K562 (cell line): Measurements from ENCODE around the gene PAX8. TPM values are rescaled to one million over a fixed set of nuclear protein-coding genes. Genes with fewer than 3 reads are reported as not detected.
"Not testable (repeated sequence)": the region's sequence is repeated elsewhere in the genome, so short reads cannot be mapped to it uniquely, and the experiment has no call there.

ENCODE experiments used
- ATAC-seq: fragments of 200-7000 bp; cut with Tn5 transposase; 3 replicates; pipeline ENCODE4 v1.9.1; 2020; ENCODE audit warnings: moderate library complexity
- BruUV-seq: library from RNA; stranded (reverse); fragments of 400-500 nt; replicated peaks from 2 replicates; lab custom pipeline; 2021; lab: Mats Ljungman, UMichigan
- CTCF ChIA-PET: fragments of 300-600 bp; formaldehyde crosslinking; extraction: SDS; loops from one replicate; lab custom pipeline; 2021; ENCODE audit warnings: low intra/inter-chr PET ratio; lab: Yijun Ruan, JAX
- POLR2A ChIA-PET: fragments of 300-600, 350-650 bp; sonication (Branson Sonifier 250); formaldehyde crosslinking; extraction: SDS; loops from one replicate; lab custom pipeline; 2021; ENCODE audit warnings: antibody characterized with exemption, inconsistent platforms; lab: Yijun Ruan, JAX
- DNase-seq, 4 experiments: peaks; one replicate each; pipeline versions ENCODE4 v3.0.0 to v3.0.0-alpha.2; 2011 to 2018; ENCODE audit warnings: low spot score in 3 of 4, mixed read lengths in 3 of 4; ENCODE audit errors: extremely low read depth in 1 of 4
- FAIRE-seq: peaks from 2 replicates; lab custom pipeline; 2011; peaks lifted over from hg19 to GRCh38; lab: Jason Lieb, UNC
- H2AFZ ChIP-seq: 2 replicates; pipeline ENCODE4 v1.6.0; 2011; ENCODE audit warnings: low read depth, low read length, control low read depth, inconsistent platforms
- H3K27ac ChIP-seq: fragments of 200-600 bp; 3 replicates; pipeline ENCODE4 v1.8.0; 2011; ENCODE audit warnings: low read depth, mild to moderate bottlenecking, control low read depth, inconsistent platforms, low read length, moderate library complexity, mixed read lengths; ENCODE audit errors: extremely low read depth
- H3K27me3 ChIP-seq, 2 experiments: fragments of 300-600 bp in 1 of 2; 2 replicates in 1 of 2; 3 replicates in 1 of 2; pipeline versions ENCODE4 v1.6.0 to v1.8.0; 2011; ENCODE audit warnings: inconsistent platforms in 2 of 2, low read length in 2 of 2, mild to moderate bottlenecking in 1 of 2, mixed read lengths in 1 of 2, moderate library complexity in 1 of 2; ENCODE audit not compliant: control insufficient read depth in 2 of 2, insufficient read depth in 2 of 2
- H3K36me3 ChIP-seq: fragments of 300-600 bp; 3 replicates; pipeline ENCODE4 v1.8.0; 2011; ENCODE audit warnings: mild to moderate bottlenecking, low read length, inconsistent platforms; ENCODE audit not compliant: control insufficient read depth, insufficient read depth
- H3K4me1 ChIP-seq, 2 experiments: fragments of 200-600 bp in 1 of 2; replicated peaks in 1 of 2; 2 replicates in 1 of 2; 3 replicates in 1 of 2; pipeline versions ENCODE4 v1.5.1 to v1.8.0; 2011; ENCODE audit warnings: inconsistent platforms in 2 of 2, low read length in 2 of 2, mild to moderate bottlenecking in 1 of 2, mixed read lengths in 1 of 2, moderate library complexity in 1 of 2; ENCODE audit not compliant: control insufficient read depth in 2 of 2, insufficient read depth in 2 of 2
- H3K4me2 ChIP-seq: 2 replicates; pipeline ENCODE4 v1.6.1; 2011; ENCODE audit warnings: low read length, control low read depth, inconsistent platforms, mixed read lengths; ENCODE audit not compliant: insufficient read depth
- H3K4me3 ChIP-seq: fragments of 200-600 bp; sonication (generic), shearing (Covaris generic); 2 replicates; pipeline ENCODE4 v1.5.1; 2016; ENCODE audit warnings: control low read depth, inconsistent platforms
- H3K79me2 ChIP-seq: fragments of 200-600 bp; 3 replicates; pipeline ENCODE4 v1.8.0; 2011; ENCODE audit warnings: low read length, inconsistent platforms; ENCODE audit not compliant: control insufficient read depth, insufficient read depth
- H3K9ac ChIP-seq, 2 experiments: 2 replicates each; pipeline versions ENCODE4 v1.6.0 to v1.6.1; 2011; ENCODE audit warnings: low read depth in 2 of 2, low read length in 2 of 2, control low read depth in 1 of 2, inconsistent platforms in 1 of 2, mild to moderate bottlenecking in 1 of 2, mixed read lengths in 1 of 2; ENCODE audit not compliant: insufficient read depth in 1 of 2
- H3K9me1 ChIP-seq: one replicate; pipeline ENCODE4 v1.6.0; 2011; ENCODE audit warnings: inconsistent platforms, mild to moderate bottlenecking, low read length, moderate library complexity; ENCODE audit not compliant: control insufficient read depth, insufficient read depth
- H3K9me3 ChIP-seq: replicated peaks from 2 replicates; pipeline ENCODE4 v1.5.1; 2011; ENCODE audit warnings: low read depth, low read length, inconsistent platforms; ENCODE audit not compliant: control insufficient read depth, insufficient read depth
- H4K20me1 ChIP-seq: replicated peaks from 2 replicates; pipeline ENCODE4 v1.6.1; 2011; ENCODE audit warnings: low read length, inconsistent platforms, mixed read lengths; ENCODE audit not compliant: control insufficient read depth, insufficient read depth
- GABPA ChIP-seq: fragments of 200-800 bp; sonication (Bioruptor generic); conservative IDR thresholded peaks from 2 replicates; pipeline ENCODE4 v1.6.1; 2016; ENCODE audit warnings: low read depth, missing genetic modification characterization, missing compliant biosample characterization
- MLLT1 ChIP-seq, 2 experiments: fragments of 450-650 bp; IDR thresholded peaks; 2 replicates each; pipeline ENCODE4 v1.6.1; 2016
- SPI1 ChIP-seq: IDR thresholded peaks from 2 replicates; pipeline ENCODE4 v1.6.1; 2011; ENCODE audit warnings: low read depth, low read length, control low read depth, borderline replicate concordance
- ZNF121 ChIP-seq: sonication (generic); formaldehyde crosslinking; conservative IDR thresholded peaks from 2 replicates; pipeline ENCODE4 v1.8.0; 2022; ENCODE audit warnings: missing genetic modification reagents
- ZNF707 ChIP-seq: fragments of 250-450 bp; sonication (Bioruptor Pico); conservative IDR thresholded peaks from 2 replicates; pipeline ENCODE4 v1.8.0; 2022; ENCODE audit warnings: inconsistent platforms, mild to moderate bottlenecking, moderate library complexity
- WGBS: fragments of 100-300 bp; shearing (Covaris generic); methylation state at CpG from one replicate; pipeline ENCODE4 v1.1.6; 2016; ENCODE audit warnings: low coverage, mixed read lengths; ENCODE audit not compliant: insufficient coverage; ENCODE audit errors: missing lambda C conversion rate; 5-methylcytosine and 5-hydroxymethylcytosine counted together
- in situ Hi-C: fragments of 300-500 bp; cut with MboI; formaldehyde crosslinking; loops from 4 replicates; pipeline ENCODE4 v1.15.0; 2018; ENCODE audit warnings: inconsistent platforms, mixed read lengths
- intact Hi-C: fragments of 100-400 bp; cut with micrococcal nuclease; formaldehyde crosslinking; loops from 2 replicates; pipeline ENCODE4 v1.14.2; 2022
- polyA plus RNA-seq, 8 experiments: library from polyadenylated mRNA; depleted of rRNA in 4 of 8; stranded (reverse) in 5 of 8; unstranded in 3 of 8; fragments of >200 nt; fragmentation: Nextera tagmentation in 2 of 8; fragmentation: Illumina TruSeq in 1 of 8; extraction: Ambion mirVana in 2 of 8; extraction: Trizol in 1 of 8; gene quantifications; 2 replicates each; pipeline versions ENCODE4 v1.2.1 to v1.2.3, GENCODE V29; 2011 to 2014; ENCODE audit warnings: inconsistent platforms in 1 of 8, missing spikeins in 1 of 8
- total RNA-seq, 7 experiments: library from RNA; depleted of rRNA in 6 of 7; stranded (reverse); fragments of >200 nt in 6 of 7; fragmentation: Illumina TruSeq in 2 of 7; extraction: Trizol in 2 of 7; gene quantifications; 2 replicates each; pipeline versions ENCODE4 v1.2.1 to v1.2.3, GENCODE V29; 2011 to 2021; ENCODE audit warnings: low replicate concordance in 1 of 7

The PAX8 gene
- total and polyA plus RNA-seq, 9 of the 15 experiments (the other 6 are each of a cell fraction or from before 2014, with no cell fraction given) = 0.13 to 2.1 (median 0.51) TPM

- no peak for DNase-seq
- no peaks in the 10 kb centered on the region for H3K9me3 ChIP-seq
- H3K27me3 ChIP-seq = peaks cover 0 to 11% of the 10 kb centered on the region in 2 experiments; a peak in 3 of 5 replicates
- intact Hi-C loops = no loop called here
- no peak overlapping the region for H3K4me3 ChIP-seq
- BruUV-seq = no TSS peak
- H3K9me1 ChIP-seq = no peaks in the 10 kb centered on the region
- WGBS = 5% methylated on average over 3 of the region's 3 CpGs
- no peak for ATAC-seq
- no peaks in the 10 kb centered on the region for H4K20me1 ChIP-seq
- peaks cover 0 to 4% of the 10 kb centered on the region in 2 experiments; a peak in 2 of 5 replicates for H3K4me1 ChIP-seq
- CTCF ChIA-PET = no interaction called here
- no peak overlapping the region for H3K27ac ChIP-seq
- no peaks in the 10 kb centered on the region for H3K79me2 ChIP-seq
- in situ Hi-C loops = no loop called here
- FAIRE-seq = no peak
- no peaks in the 10 kb centered on the region for H3K36me3 ChIP-seq
- POLR2A ChIA-PET = no interaction called here
- no peak overlapping the region for H3K9ac ChIP-seq
- H2AFZ ChIP-seq = no peak overlapping the region
- H3K4me2 ChIP-seq = no peak overlapping the region
- TF ChIP-seq MLLT1 (IDR thresholded peaks at IDR 0.05) = no peak
- no peak for TF ChIP-seq SPI1
- no peak for TF ChIP-seq GABPA (tag)
- TF ChIP-seq ZNF707 = no peak
- TF ChIP-seq ZNF121 = no peak
- TF ChIP-seq, all 486 proteins: peak for 0
Measured at GRCh38 chr2:113328043-113328442, 49.3 kb upstream of the PAX8 start.

GRCh38 chr2:113325161-113325731 is 46.5 kb upstream of the PAX8 start:
- H2AFZ ChIP-seq, FAIRE-seq, H3K9me1 ChIP-seq, BruUV-seq, in situ Hi-C loops, H3K9me3 ChIP-seq, ATAC-seq, H3K4me1 ChIP-seq, intact Hi-C loops, H3K79me2 ChIP-seq, H3K27ac ChIP-seq, H4K20me1 ChIP-seq, H3K36me3 ChIP-seq, H3K9ac ChIP-seq, CTCF ChIA-PET, DNase-seq, H3K4me3 ChIP-seq, POLR2A ChIA-PET, H3K4me2 ChIP-seq: not testable (repeated sequence)
- H3K27me3 ChIP-seq = peaks cover 0 to 30% of the 10 kb centered on the region in 2 experiments; a peak in 4 of 5 replicates
- 2% methylated on average over 9 of the region's 14 CpGs for WGBS
